ENCODE measurements around the gene PBRM1.

PBRM1 gene

DNA sequence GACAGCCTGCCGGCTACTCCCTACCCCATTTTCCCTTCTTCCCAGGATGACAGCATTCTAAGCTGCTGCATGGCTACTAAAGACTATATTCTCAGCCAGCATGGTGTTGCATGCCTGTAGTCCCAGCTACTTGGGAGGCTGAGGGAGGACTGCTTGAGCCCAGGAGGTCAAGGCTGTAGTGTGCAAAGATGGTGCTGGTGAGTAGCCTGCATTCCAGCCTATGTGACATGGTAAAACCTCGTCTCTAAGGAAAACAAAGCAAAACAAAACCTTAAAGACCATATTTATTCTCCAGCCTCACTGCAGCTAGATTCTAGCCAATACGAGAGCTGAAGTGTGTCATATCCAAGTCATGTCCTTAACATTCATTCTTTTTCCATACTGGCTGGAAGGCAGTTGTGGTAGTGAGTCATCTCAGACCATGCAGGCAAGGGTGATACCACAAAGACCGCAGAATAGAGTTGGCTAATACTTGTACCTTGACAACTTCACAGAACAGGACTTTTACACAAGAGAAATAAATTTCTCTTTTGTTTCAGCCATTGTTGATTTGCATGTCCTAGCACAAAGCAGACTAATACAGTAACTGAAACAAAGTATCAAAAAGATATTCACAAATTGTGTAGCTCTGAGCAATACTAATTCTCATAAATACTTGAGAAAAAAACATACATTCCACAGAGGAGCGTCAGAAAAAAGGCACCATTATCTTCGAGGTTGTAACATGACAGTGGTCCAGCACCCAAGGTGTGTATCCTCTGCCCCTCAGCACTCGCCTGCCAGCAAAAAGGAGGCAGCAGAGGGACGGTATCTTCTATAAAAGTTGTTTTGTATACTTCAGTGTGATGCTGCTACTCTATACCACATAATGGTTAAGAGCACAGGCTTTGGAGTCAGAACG is 14.8 kb downstream of the PBRM1 start:
- DNase-seq (ENCODE audit: low read depth), result peak; percentile 100

DNA sequence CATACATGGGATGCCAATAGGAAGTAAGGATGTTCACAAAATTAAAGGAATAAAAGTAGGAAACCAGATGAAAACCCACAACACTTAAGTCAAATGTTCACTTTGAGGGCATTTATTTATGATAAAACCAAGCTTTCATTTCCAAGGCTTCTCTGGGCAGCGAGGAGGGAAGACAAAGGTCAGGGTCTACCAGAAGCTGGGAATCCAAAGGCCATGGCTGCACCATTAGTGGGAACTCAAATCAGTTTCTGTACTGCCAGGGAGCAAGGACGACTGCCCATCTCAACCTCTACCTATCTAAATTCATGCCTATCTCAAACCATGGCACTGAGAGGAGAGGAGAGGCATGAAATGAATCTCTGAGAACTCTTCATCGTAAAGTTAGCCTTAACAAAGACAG is 22.6 kb downstream of the PBRM1 start:
- no peak for DNase-seq (ENCODE audit: low read depth)

DNA sequence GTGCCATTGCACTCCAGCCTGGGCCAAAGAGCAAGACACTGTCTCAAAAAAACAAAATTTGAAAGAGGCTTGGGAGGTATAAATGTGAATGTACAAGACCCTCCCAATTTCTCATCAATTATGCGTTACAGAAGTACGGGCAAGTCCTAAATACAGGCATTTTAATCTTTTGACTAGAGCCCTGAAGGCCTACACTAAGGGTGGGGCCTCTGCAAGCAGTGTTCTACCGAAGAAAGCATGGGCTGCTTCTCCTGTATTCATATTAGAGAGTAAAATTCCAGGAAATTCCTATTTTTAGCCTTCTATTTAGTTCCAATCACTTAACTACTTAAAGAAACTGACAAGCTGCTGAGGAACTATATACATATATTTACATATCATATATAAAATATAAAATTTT is 25.7 kb downstream of the PBRM1 start:
- no peak for DNase-seq (ENCODE audit: low read depth)

DNA sequence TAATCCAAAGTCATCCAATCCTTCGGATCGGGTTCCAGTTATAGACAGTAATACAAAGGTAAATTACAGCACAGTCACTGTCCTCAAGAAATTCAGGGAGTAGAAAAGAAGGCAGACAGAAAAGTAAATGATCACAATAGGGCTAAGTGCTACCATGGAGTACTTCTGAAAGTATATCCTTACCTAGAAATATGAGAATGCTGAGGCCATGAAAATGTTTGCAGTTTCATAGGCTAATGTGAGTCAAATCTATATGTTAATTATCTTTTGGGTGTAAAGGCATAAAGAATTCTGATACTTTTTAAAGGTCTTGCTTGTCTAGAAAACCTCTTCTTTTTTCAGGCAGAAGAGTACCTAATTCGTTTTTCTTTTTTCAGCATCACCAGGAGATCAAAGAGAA is 29.8 kb downstream of the PBRM1 start:
- no peak for DNase-seq (ENCODE audit: low read depth)

DNA sequence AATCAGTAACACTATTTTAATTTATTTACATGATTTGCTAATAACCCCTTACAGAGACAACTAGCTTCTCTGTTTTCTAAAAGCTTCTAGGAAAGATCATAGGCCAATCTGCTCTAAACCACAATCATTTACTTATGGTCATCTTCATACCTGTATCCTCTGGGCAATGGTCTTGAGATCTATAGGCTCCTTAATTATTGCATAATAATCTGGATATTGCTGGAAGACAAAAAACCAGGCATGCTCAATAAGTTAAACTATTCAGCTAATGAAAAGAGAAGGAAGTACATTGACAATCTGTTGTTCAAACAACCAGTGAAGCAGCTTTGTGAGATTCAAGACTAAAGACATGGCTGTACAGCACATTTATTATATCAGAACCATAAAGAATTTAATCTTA is 34.1 kb downstream of the PBRM1 start:
- DNase-seq (ENCODE audit: low read depth), result no peak

GRCh38 chr3:52650439-52650838 is 35.3 kb downstream of the PBRM1 start:
- peak; percentile 35 for DNase-seq (ENCODE audit: low read depth)

- DNase-seq (ENCODE audit: low read depth), result peak; percentile 57
Observed at GRCh38 chr3:52649461-52650210, 36.1 kb downstream of the PBRM1 start.

- DNase-seq (ENCODE audit: low read depth), result no peak
Observed at GRCh38 chr3:52645549-52645948, 40.2 kb downstream of the PBRM1 start.

DNA sequence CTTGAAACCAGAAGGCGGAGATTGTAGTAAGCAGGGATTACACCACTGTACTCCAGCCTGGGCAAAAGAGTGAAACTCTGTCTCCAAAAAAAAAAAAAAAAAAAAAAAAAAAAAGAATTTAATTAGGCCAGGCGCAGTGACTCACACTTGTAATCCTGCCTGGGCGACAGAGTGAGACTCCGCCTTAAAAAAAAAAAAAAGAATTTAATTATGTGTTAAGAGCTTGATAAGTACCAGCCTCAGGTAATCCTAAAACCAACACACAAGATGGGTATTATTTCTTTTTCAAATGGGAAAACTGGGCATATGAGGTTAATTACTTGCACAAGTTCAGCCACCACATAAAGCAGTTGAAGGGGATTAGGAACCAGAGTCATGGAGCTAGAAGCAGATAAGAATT is 49.0 kb downstream of the PBRM1 start:
- peak; percentile 52 for DNase-seq (ENCODE audit: low read depth)

DNA sequence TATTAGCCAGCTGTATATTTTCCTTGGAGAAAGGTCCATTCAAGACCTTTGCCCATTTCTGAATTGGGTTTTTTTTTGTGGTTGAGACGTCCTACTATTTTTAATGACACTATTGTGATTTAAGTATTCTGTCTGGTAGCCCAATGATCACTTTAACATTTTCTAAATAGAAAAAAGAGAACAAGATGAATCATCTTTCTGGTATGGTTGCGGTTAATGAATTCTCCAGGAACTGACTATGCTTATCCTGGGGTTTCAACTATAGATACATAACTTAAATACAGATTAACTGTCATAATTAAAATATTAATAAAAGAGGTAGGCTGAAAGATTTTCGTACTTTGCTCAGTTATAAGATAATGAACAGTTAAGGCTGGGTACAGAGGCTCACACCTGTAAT is 51.9 kb downstream of the PBRM1 start:
- peak; percentile 46 for DNase-seq (ENCODE audit: low read depth)

DNA sequence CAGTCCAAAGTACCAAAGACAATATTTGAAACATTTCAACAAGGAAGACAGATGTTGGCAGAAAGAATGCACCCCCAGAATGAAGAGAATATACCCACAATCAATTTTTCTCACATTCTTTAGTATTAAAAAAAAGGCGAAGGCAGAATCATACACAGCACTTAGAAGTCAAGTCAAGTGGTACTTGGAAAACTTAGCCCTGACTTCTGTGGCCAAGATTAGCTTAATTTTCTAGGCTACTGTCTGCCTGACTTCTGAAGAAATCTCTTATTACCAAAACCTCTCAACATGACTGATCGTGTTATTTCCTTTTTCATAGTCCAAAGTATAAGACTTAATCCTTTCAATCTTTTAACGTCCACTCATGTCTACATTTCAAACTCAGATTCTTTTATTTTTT is 60.7 kb downstream of the PBRM1 start:
- no peak for DNase-seq (ENCODE audit: low read depth)

- DNase-seq (ENCODE audit: low read depth), result no peak
Observed at GRCh38 chr3:52623234-52623792, 62.4 kb downstream of the PBRM1 start.

DNA sequence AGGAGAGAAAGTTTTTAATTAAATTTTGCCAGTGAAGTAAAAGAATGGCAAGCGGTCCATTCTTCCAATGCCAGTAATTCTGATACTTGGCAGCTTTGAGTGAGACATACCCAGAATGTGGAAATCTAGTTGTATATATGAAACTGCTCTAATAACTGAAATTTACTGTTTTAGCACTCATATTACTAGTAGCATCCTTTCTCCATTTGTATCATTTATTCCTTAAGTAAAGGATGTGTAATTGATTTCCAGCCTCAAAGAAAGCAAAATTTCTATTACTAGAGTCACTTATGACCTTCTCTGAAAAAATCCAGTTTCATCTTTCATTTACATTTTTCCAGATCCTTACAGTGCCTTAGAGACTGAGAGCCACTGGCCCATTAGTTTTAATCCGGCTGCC is 65.1 kb downstream of the PBRM1 start:
- no peak for DNase-seq (ENCODE audit: low read depth)

- peak; percentile 10 for DNase-seq (ENCODE audit: low read depth)
Observed at GRCh38 chr3:52615166-52615565, 70.5 kb downstream of the PBRM1 start.

DNA sequence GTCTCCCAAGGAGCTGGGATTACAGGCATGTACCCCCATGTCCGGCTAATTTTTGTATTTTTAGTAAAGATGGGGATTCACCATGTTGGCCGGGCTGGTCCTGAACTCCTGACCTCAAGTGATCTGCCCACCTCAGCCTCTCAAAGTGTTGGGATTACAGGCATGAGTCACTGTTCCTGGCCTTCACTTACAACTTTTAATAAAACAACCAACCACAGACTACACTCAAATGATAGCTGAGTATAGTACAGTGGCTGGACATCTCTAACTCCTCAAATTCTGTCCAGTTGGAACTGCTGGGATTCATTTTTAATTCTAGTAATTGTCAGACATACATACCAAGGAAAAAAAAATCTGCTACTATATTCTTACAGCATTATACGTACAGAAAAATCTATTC is 71.0 kb downstream of the PBRM1 start:
- DNase-seq (ENCODE audit: low read depth), result peak; percentile 37

DNA sequence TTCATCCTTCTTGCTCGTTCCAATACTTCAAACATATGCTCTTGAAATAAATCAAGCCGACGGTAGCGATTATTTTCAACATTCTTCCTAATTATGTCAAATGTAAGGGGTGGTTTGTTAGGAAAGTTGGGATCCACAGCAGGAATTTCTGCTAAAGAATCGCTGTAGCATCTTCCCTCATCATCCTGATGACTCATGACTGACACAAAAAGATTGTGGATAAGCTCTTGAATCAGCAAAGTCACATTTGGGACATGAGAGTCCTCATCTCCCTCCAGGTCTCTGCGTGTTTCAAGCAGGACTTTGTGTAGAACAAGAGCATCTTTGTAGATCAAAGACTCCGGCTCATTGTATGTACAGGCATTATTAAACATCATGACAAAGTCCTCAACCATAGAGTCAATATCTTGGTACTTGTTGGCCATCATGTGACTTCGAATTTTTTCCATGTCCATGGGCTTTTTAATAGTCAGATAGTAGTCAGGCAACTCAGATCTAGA is 76.3 kb downstream of the PBRM1 start:
- peak; percentile 40 for DNase-seq (ENCODE audit: low read depth)

- DNase-seq (ENCODE audit: low read depth), result no peak
Observed at GRCh38 chr3:52608337-52608736, 77.4 kb downstream of the PBRM1 start.

GRCh38 chr3:52606373-52607085 is 79.2 kb downstream of the PBRM1 start:
- peak; percentile 29 for DNase-seq (ENCODE audit: low read depth)

DNA sequence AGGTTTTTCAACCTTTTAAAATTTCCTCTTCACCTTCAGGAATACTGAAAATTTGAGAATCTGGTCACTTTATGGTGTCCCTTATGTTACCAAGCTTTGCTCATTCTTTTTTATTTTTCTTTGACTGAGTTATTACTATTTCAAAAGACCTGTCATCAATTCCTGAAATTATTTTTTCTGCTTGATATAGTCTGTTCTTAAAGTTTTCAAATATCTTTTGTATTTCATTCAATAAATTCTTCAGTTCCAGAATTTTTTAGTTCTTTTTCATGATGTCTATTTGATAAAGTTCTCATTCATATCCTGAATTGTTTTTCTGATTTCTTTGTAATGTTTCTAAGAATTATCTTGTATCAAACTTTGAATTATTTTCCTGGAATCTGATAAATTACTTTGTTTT is 85.5 kb downstream of the PBRM1 start:
- DNase-seq (ENCODE audit: low read depth), result no peak

DNA sequence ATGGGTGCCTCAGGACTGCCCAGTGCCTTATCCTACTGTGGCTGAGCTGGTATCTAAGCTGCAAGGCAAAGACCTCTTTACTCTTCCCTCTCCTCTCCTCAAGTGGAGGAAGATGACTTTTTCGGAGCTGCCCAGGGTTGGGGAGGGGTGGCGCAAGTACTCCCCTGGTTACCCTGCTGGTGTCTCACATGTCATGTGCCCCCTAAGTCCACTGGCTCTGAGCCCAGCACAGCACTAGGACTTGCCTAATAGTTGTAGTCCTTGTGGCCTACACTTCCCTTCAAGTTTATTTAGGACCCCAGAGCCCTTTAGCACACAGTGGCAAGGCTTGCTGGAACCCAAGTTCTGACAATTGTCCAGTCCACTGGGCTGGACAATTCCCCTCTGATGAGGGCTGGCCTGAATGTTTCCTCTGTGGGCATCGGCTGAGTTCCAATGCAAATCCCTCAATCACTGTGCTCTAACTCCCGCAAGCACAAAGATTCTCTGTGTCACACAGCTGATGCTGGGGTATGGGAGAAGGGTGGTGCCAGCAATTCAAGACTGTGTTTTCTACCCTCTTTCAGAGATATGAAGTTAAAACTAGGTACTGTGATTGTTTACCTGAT is 89.0 kb downstream of the PBRM1 start:
- DNase-seq (ENCODE audit: low read depth), result no peak

DNA sequence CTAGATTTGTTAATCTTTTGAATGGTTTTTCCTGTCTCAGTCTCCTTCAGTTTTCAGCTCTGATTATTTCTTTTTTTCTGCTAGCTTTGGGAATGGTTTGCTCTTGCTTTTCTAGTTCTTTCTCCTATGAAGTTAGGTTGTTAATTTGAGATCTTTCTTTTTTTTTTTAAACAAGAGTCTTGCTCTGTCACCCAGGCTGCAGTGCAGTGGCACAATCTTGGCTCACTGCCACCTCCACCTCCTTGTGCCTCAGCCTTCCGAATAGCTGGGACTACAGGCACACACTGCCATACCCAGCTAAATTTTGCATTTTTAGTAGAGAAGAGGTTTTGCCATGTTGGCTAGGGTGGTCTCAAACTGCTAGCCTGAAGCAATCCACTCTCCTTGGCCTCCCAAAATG is 92.6 kb downstream of the PBRM1 start:
- no peak for DNase-seq (ENCODE audit: low read depth)
